ENCODE measurements around the gene C9orf50. TPM values are rescaled to one million over a fixed set of nuclear protein-coding genes. Genes with fewer than 3 reads are reported as not detected.
"Not testable (repeated sequence)": the region's sequence is repeated elsewhere in the genome, so short reads cannot be mapped to it uniquely, and the experiment has no call there.

The C9orf50 gene
- total and polyA plus RNA-seq, 4 experiments from 2014 or later, result not detected

DNA sequence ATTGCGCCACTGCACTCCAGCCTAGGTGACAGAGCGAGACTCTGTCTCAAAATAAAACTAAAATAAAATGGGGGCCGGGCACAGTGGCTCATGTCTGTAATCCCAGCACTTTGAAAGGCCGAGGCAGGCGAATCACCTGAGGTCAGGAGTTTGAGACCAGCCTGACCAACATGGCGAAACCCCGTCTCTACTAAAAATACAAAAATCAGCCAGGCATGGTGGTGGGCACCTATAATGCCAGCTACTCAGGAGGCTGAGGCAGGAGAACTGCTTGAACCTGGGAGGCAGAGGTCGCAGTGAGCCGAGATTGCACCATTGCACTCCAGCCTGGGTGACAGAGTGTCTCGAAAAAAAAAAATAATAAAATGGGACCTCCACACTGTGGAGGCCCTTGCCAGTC, 15.4 kb upstream of the C9orf50 start:
- H3K36me3 Mint-ChIP-seq, result peaks cover 13 to 63% of the 10 kb centered on the region in 2 donors

DNA sequence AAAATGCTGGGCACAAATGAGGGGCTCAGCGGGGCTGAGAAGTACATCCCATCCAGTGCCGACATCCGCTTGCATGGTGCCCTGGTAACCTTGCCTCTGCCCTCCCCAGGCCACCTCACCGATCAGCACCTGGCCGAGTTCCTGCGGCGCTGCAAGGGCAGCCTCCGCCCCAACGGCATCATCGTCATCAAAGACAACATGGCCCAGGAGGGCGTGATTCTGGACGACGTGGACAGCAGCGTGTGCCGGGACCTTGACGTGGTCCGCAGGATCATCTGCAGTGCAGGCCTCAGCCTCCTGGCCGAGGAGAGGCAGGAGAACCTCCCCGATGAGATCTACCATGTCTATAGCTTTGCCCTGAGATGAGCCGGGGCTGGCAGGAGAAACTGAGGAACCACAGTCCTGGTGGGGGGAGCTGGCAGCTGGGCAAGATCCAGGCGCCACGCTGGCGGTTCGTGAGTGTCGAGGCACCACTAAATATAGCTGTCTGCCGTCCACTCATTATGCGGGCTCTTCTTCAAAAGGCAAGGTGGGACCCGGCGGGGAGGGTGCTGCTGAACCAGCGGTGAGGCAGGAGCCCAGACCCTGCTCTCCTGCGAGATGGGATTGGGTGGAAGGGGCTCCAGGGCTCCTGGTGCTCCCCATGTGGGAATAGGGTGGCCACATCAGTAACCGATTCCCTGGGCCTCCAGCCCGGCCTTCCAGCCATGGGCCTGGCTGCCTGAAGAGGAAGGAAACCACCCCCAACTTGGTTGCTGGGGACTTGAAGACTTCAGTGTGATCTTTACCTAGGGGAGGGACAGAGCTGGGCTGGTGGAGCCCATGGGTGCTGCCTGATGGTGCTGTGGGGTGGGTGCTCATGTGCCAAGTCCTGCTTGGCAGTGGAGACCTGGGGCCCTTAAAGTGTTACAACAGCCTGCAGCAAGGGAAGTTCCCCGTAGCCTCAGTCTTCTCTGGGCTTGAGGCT, 14.5 kb upstream of the C9orf50 start:
- Histone ChIP-seq H3K9me3 (ENCODE audit: control insufficient read depth in 1 of 2, low read length in 2 of 2) (no peaks in the 10 kb centered on the region), H3K27ac (ENCODE audit: low read depth, low read length) (no peak overlapping the region), H3K4me3 (ENCODE audit: low read length in 2 of 2) (no peak overlapping the region), H3K27me3 (ENCODE audit: insufficient read depth, low read length) (no peaks in the 10 kb centered on the region), H3K36me3 (ENCODE audit: insufficient read depth, low read length) (peaks cover 59% of the 10 kb centered on the region), H3K4me1 (ENCODE audit: insufficient read depth, low read length) (peaks cover 10% of the 10 kb centered on the region)
- DNase-seq, result no peak
- H3K4me1 Mint-ChIP-seq, result peaks cover 13 to 33% (median 23%) of the 10 kb centered on the region in 4 donors
- no peak overlapping the region for H3K4me3 Mint-ChIP-seq
- H3K27ac Mint-ChIP-seq, result peak overlapping the region in 3 of 7 donors; percentile 13 to 79 (median 68)
- H3K36me3 Mint-ChIP-seq, result peaks cover 13 to 65% of the 10 kb centered on the region in 2 donors
- no peaks in the 10 kb centered on the region for H3K27me3 Mint-ChIP-seq
- peaks cover 0 to 2% (median 0%) of the 10 kb centered on the region in 8 donors for H3K9me3 Mint-ChIP-seq
- ChIA-PET CTCF (ENCODE audit: partially characterized antibody) (no interaction called here), POLR2A (ENCODE audit: partially characterized antibody) (no interaction called here)
- intact Hi-C loops (cut with micrococcal nuclease), result no loop called here

More for the DNA sequence above, 15.4 kb upstream of the C9orf50 start:
- H3K4me1 Mint-ChIP-seq, result peaks cover 16 to 32% (median 24%) of the 10 kb centered on the region in 4 donors
- H3K9me3 ChIP-seq (ENCODE audit: control insufficient read depth in 1 of 2, low read length in 2 of 2); H3K4me3 ChIP-seq (ENCODE audit: low read length in 2 of 2); H3K9me3 Mint-ChIP-seq; intact Hi-C loops (cut with micrococcal nuclease); POLR2A ChIA-PET (ENCODE audit: partially characterized antibody); H3K27me3 Mint-ChIP-seq; H3K27me3 ChIP-seq (ENCODE audit: insufficient read depth, low read length); H3K4me3 Mint-ChIP-seq; H3K27ac Mint-ChIP-seq; DNase-seq; H3K27ac ChIP-seq (ENCODE audit: low read depth, low read length): not testable (repeated sequence)
- Histone ChIP-seq H3K4me1 (ENCODE audit: insufficient read depth, low read length) (peaks cover 19% of the 10 kb centered on the region), H3K36me3 (ENCODE audit: insufficient read depth, low read length) (peaks cover 53% of the 10 kb centered on the region)
- CTCF ChIA-PET (ENCODE audit: partially characterized antibody), result interaction anchor here (7.7 kb wide), 1 partner anchor 12 kb away, joined by 75 read pairs; the partner anchor contains the start of gene NTMT1

DNA sequence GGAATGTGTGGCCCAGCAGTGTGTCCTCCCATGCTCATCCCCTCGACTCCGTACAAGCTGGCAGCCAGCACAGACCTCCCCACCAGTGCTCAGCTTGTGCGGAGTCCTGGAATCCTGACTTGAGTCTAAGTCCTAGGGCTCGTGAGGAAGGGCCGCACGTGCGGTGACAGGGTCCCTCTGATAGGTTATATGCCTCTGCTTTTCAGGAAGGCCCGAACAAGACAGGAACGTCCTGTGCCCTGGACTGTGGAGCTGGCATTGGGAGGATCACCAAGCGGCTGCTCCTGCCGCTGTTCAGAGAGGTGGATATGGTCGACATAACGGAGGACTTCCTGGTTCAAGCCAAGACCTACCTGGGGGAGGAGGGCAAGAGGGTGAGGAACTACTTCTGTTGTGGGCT, 12.9 kb upstream of the C9orf50 start:
- H3K36me3 Mint-ChIP-seq, result peaks cover 13 to 67% of the 10 kb centered on the region in 2 donors
- H3K27ac ChIP-seq (ENCODE audit: low read depth, low read length), result no peak overlapping the region
- H3K4me1 Mint-ChIP-seq, result peaks cover 16 to 41% (median 31%) of the 10 kb centered on the region in 4 donors
- POLR2A ChIA-PET (ENCODE audit: partially characterized antibody), result interaction anchor here (1.5 kb wide), 1 partner anchor 9 kb away, joined by 4 read pairs; no protein-coding TSS in a partner anchor
- peaks cover 9% of the 10 kb centered on the region for H3K4me1 ChIP-seq (ENCODE audit: insufficient read depth, low read length)
- intact Hi-C loops (cut with micrococcal nuclease), result no loop called here
- CTCF ChIA-PET (ENCODE audit: partially characterized antibody), result no interaction called here
- no peak overlapping the region for H3K4me3 Mint-ChIP-seq
- no peaks in the 10 kb centered on the region for H3K9me3 ChIP-seq (ENCODE audit: control insufficient read depth in 1 of 2, low read length in 2 of 2)
- no peak overlapping the region for H3K4me3 ChIP-seq (ENCODE audit: low read length in 2 of 2)
- no peaks in the 10 kb centered on the region for H3K27me3 Mint-ChIP-seq
- H3K27me3 ChIP-seq (ENCODE audit: insufficient read depth, low read length), result no peaks in the 10 kb centered on the region
- H3K36me3 ChIP-seq (ENCODE audit: insufficient read depth, low read length), result peaks cover 54% of the 10 kb centered on the region
- H3K9me3 Mint-ChIP-seq, result peaks cover 0 to 2% (median 0%) of the 10 kb centered on the region in 8 donors
- DNase-seq, result no peak
- H3K27ac Mint-ChIP-seq, result peak overlapping the region in 2 of 7 donors; percentile 31 to 52

- no peak overlapping the region for H3K4me3 Mint-ChIP-seq
- Histone ChIP-seq H3K9me3 (ENCODE audit: control insufficient read depth in 1 of 2, low read length in 2 of 2) (no peaks in the 10 kb centered on the region), H3K4me1 (ENCODE audit: insufficient read depth, low read length) (peaks cover 15% of the 10 kb centered on the region), H3K4me3 (ENCODE audit: low read length in 2 of 2) (no peak overlapping the region), H3K27me3 (ENCODE audit: insufficient read depth, low read length) (no peaks in the 10 kb centered on the region), H3K27ac (ENCODE audit: low read depth, low read length) (no peak overlapping the region), H3K36me3 (ENCODE audit: insufficient read depth, low read length) (peaks cover 47% of the 10 kb centered on the region)
- peak overlapping the region in 1 of 7 donors; percentile 41 for H3K27ac Mint-ChIP-seq
- DNase-seq, result no peak
- no peaks in the 10 kb centered on the region for H3K27me3 Mint-ChIP-seq
- intact Hi-C loops (cut with micrococcal nuclease), result no loop called here
- no peaks in the 10 kb centered on the region for H3K9me3 Mint-ChIP-seq
- H3K4me1 Mint-ChIP-seq, result peaks cover 18 to 46% (median 34%) of the 10 kb centered on the region in 4 donors
- CTCF ChIA-PET (ENCODE audit: partially characterized antibody), result no interaction called here
- H3K36me3 Mint-ChIP-seq, result peaks cover 13 to 67% of the 10 kb centered on the region in 2 donors
- POLR2A ChIA-PET (ENCODE audit: partially characterized antibody), result interaction anchor here (1.5 kb wide), 1 partner anchor 9 kb away, joined by 4 read pairs; no protein-coding TSS in a partner anchor
Measured at GRCh38 chr9:129633207-129633606, 12.3 kb upstream of the C9orf50 start.

DNA sequence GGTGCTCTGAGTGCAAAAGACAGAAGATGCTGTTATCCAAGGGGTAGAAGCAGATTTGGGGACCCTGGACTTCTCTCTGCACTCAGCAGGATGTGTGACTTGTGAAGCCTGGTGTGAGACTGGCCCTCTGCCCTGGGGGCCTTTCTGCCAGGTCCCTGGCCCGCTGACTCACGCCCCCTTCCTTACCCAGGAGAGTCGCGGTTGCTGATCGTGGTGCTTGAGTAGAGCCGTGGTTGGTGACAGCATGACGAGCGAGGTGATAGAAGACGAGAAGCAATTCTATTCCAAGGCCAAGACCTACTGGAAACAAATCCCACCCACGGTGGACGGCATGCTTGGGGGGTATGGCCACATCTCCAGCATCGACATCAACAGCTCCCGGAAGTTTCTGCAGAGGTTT, 11.6 kb upstream of the C9orf50 start:
- CTCF ChIA-PET (ENCODE audit: partially characterized antibody), result interaction anchor here (1.3 kb wide), 1 partner anchor 501 kb away, joined by 4 read pairs; no protein-coding TSS in a partner anchor

GRCh38 chr9:129631674-129632129, 10.8 kb upstream of the C9orf50 start:
- Histone ChIP-seq H3K4me1 (ENCODE audit: insufficient read depth, low read length) (peaks cover 29% of the 10 kb centered on the region), H3K27ac (ENCODE audit: low read depth, low read length) (no peak overlapping the region), H3K9me3 (ENCODE audit: control insufficient read depth in 1 of 2, low read length in 2 of 2) (no peaks in the 10 kb centered on the region), H3K27me3 (ENCODE audit: insufficient read depth, low read length) (no peaks in the 10 kb centered on the region), H3K36me3 (ENCODE audit: insufficient read depth, low read length) (peaks cover 33% of the 10 kb centered on the region), H3K4me3 (ENCODE audit: low read length in 2 of 2) (no peak overlapping the region)
- ChIA-PET POLR2A (ENCODE audit: partially characterized antibody) (no interaction called here), CTCF (ENCODE audit: partially characterized antibody) (interaction anchor here (1.3 to 3.0 kb wide), 2 partner anchors 8 to 500 kb away, joined by 4 to 9 read pairs; no protein-coding TSS in a partner anchor)
- DNase-seq, result no peak
- no peaks in the 10 kb centered on the region for H3K27me3 Mint-ChIP-seq
- peak overlapping the region in 5 of 7 donors; percentile 46 to 79 (median 72) for H3K27ac Mint-ChIP-seq
- peak overlapping the region in 1 of 8 donors; percentile 16 for H3K4me3 Mint-ChIP-seq
- peaks cover 13 to 57% of the 10 kb centered on the region in 2 donors for H3K36me3 Mint-ChIP-seq
- intact Hi-C loops (cut with micrococcal nuclease), result no loop called here
- H3K4me1 Mint-ChIP-seq, result peaks cover 29 to 61% (median 46%) of the 10 kb centered on the region in 4 donors
- no peaks in the 10 kb centered on the region for H3K9me3 Mint-ChIP-seq

More for the DNA sequence above, 11.6 kb upstream of the C9orf50 start:
- no peak overlapping the region for H3K27ac ChIP-seq (ENCODE audit: low read depth, low read length)
- Mint-ChIP-seq H3K36me3 (peaks cover 13 to 59% of the 10 kb centered on the region in 2 donors), H3K4me3 (no peak overlapping the region), H3K27me3 (no peaks in the 10 kb centered on the region), H3K27ac (peak overlapping the region in 3 of 7 donors; percentile 22 to 77 (median 72)), H3K9me3 (no peaks in the 10 kb centered on the region), H3K4me1 (peaks cover 24 to 53% (median 38%) of the 10 kb centered on the region in 4 donors)
- intact Hi-C loops (cut with micrococcal nuclease), result no loop called here
- POLR2A ChIA-PET (ENCODE audit: partially characterized antibody), result interaction anchor here (1.5 kb wide), 1 partner anchor 8 kb away, joined by 4 read pairs; no protein-coding TSS in a partner anchor
- H3K9me3 ChIP-seq (ENCODE audit: control insufficient read depth in 1 of 2, low read length in 2 of 2), result no peaks in the 10 kb centered on the region
- no peaks in the 10 kb centered on the region for H3K27me3 ChIP-seq (ENCODE audit: insufficient read depth, low read length)
- no peak for DNase-seq
- no peak overlapping the region for H3K4me3 ChIP-seq (ENCODE audit: low read length in 2 of 2)
- peaks cover 23% of the 10 kb centered on the region for H3K4me1 ChIP-seq (ENCODE audit: insufficient read depth, low read length)
- peaks cover 40% of the 10 kb centered on the region for H3K36me3 ChIP-seq (ENCODE audit: insufficient read depth, low read length)
